Calu3 (cell line): ENCODE data around the gene ATOH8. TPM values are rescaled to one million over a fixed set of nuclear protein-coding genes. Genes with fewer than 3 reads are reported as not detected.

Experiments
- BruUV-seq: library from RNA; stranded (reverse); fragments of 400-500 nt; replicated peaks from 2 replicates; lab custom pipeline; 2021; lab: Mats Ljungman, UMichigan
- CTCF ChIA-PET: fragments of 300-600 bp; sonication (Branson Sonifier 250); formaldehyde crosslinking; loops from one replicate; lab custom pipeline; 2022; ENCODE audit warnings: antibody characterized with exemption; lab: Charles Lee
- DNase-seq: peaks from one replicate; pipeline ENCODE4 v3.0.0; 2022
- H3K27ac Mint-ChIP-seq: one replicate; pipeline ENCODE4 v1.8.0; 2022; ENCODE audit warnings: mixed read lengths; ENCODE audit not compliant: unreplicated experiment
- H3K27me3 Mint-ChIP-seq: one replicate; pipeline ENCODE4 v1.8.0; 2022; ENCODE audit warnings: mixed read lengths; ENCODE audit not compliant: unreplicated experiment
- H3K36me3 Mint-ChIP-seq: one replicate; pipeline ENCODE4 v1.8.0; 2022; ENCODE audit warnings: mild to moderate bottlenecking, moderate library complexity, mixed read lengths; ENCODE audit not compliant: insufficient read depth, unreplicated experiment
- H3K4me1 Mint-ChIP-seq: one replicate; pipeline ENCODE4 v1.8.0; 2022; ENCODE audit warnings: mild to moderate bottlenecking, low read depth, mixed read lengths; ENCODE audit not compliant: unreplicated experiment
- H3K4me3 Mint-ChIP-seq: one replicate; pipeline ENCODE4 v1.8.0; 2022; ENCODE audit warnings: mild to moderate bottlenecking, low read depth, moderate library complexity, mixed read lengths; ENCODE audit not compliant: unreplicated experiment
- H3K9me3 Mint-ChIP-seq: one replicate; pipeline ENCODE4 v1.8.0; 2022; ENCODE audit warnings: low read depth, mixed read lengths; ENCODE audit not compliant: unreplicated experiment
- CTCF ChIP-seq: fragments of 200-600 bp; IDR thresholded peaks from one replicate; pipeline ENCODE4 v1.8.0; 2022; ENCODE audit warnings: antibody characterized with exemption; ENCODE audit not compliant: unreplicated experiment
- intact Hi-C: fragments of 100-400 bp; cut with micrococcal nuclease; formaldehyde crosslinking; loops from one replicate; pipeline ENCODE4 v1.10.0; 2022; ENCODE audit not compliant: unreplicated experiment
- total RNA-seq: library from RNA; stranded (reverse); gene quantifications from 2 replicates; pipeline ENCODE4 v1.2.3, GENCODE V29; 2022

The ATOH8 gene
- total RNA-seq, 1 experiment from 2014 or later = 0.19 TPM

DNA sequence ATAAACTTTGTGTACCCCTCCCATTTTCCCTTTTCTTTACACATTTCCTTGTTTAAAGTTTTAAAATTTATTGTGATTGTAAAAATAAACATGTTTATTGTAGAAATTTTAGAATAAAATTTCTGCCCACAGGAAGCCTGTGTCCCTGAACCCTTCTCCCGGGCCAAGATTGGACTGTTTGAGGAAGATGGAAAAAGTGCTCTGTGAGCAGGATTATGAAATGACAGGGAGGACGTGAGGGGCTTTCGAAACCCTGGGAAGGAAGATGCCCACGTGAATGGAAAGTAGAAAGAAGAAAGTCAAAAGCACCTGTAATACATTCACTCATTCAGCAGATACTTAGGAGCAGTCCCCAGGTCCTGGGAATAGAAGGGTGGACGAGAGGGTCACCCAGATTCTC, 25.4 kb upstream of the ATOH8 start:
- no peaks in the 10 kb centered on the region for H3K9me3 Mint-ChIP-seq
- intact Hi-C loops = loop anchor here (10.0 kb wide), 1 partner anchor 356 kb away; no protein-coding TSS in a partner anchor
- H3K27me3 Mint-ChIP-seq = peaks cover 43% of the 10 kb centered on the region

DNA sequence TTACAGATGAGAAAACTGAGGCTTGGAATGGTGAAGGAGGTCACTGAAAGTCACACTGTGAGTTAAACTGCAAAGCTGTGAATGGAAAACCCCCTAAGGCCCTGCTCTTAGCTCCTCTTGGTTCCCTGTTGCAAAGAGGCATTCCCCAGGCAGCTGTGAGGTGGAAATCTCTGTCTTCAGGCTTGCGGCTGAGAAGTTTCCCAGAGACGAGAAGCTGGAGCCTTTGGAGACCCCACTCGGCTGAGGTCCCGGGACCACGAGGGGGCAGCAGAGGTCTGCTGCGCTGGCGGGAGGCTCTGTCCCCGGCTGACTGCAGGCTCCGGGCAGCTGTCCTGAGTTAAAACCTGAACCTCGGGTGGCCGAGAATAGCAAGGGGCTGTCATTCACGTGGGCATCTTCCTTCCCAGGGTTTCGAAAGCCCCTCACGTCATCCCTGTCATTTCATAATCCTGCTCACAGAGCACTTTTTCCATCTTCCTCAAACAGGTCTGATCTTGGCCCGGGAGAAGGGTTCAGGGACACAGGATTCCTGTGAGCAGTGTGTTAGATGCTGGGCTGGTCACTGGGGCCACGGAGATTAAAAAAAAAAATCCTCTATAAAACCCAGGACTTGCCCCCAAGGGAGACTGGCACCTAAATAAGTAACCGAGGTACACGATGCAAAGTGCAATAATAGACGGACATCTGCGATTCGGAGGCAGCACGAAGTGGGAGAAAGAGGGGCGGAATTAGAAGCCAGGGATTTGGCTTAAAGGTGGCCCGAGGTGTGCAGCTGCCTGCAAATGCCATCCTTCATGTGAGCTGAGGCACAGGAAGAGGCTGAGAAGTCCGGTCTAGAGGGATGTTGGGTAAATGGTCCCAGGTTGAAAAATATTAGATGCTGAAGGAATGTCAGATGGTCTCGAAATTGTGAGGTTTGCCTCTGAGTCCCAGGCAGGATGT, 24.6 kb upstream of the ATOH8 start:
- peak; percentile 94 for TF ChIP-seq CTCF
- peaks cover 5% of the 10 kb centered on the region for H3K4me1 Mint-ChIP-seq
- intact Hi-C loops = loop anchor here (1.0 to 10.0 kb wide), 2 partner anchors 85 to 356 kb away; no protein-coding TSS in a partner anchor
- no peak overlapping the region for H3K27ac Mint-ChIP-seq
- no peaks in the 10 kb centered on the region for H3K36me3 Mint-ChIP-seq
- no peaks in the 10 kb centered on the region for H3K9me3 Mint-ChIP-seq
- peaks cover 35% of the 10 kb centered on the region for H3K27me3 Mint-ChIP-seq
- H3K4me3 Mint-ChIP-seq = no peak overlapping the region
- CTCF ChIA-PET = interaction anchor here (0.6 to 2.3 kb wide), 13 partner anchors 13 to 98 kb away, joined by 3 to 28 read pairs (median 4); no protein-coding TSS in a partner anchor
- BruUV-seq = no TSS peak
- DNase-seq = peak; percentile 94

More for the DNA sequence above, 25.4 kb upstream of the ATOH8 start:
- BruUV-seq = no TSS peak
- Mint-ChIP-seq H3K4me1 (peaks cover 5% of the 10 kb centered on the region), H3K4me3 (no peak overlapping the region), H3K27ac (no peak overlapping the region), H3K36me3 (no peaks in the 10 kb centered on the region)
- TF ChIP-seq CTCF = no peak
- CTCF ChIA-PET = interaction anchor here (0.6 to 2.3 kb wide), 10 partner anchors 14 to 96 kb away, joined by 3 to 28 read pairs (median 5); no protein-coding TSS in a partner anchor
- DNase-seq = no peak

DNA sequence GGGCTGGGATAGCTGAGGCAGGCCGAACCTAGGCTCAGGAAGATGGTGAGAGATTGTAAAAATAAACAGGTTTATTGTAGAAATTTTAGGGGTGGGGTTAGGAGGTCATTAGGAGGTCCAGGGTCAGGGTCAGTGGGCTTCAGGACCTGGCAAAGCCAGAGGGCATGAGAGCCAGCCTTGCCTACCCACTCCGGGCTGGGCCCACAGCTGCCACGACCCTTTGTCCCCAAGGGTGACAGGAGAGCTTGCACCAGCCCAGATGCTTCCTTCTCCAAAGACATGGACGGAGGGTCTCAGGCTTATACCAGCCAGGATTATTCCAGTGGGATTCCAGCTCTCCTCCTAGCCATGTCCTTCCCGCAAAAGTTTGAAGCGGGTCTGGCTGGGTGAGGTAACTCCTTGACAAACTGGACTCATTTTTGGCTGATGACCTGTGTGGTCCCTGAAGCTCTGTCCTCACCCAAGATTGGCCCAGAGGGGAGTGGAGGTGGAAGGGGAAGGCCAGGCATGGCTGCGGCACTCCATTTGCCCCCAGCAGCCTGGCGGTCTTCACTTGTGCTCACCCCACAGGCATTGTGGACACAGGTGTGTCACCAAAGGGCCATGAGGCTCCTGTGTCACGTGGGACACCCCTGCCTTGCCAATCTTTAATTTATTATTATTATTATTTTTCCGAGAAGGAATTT, 23.8 kb upstream of the ATOH8 start:
- TF ChIP-seq CTCF = no peak
- H3K27me3 Mint-ChIP-seq = peaks cover 26% of the 10 kb centered on the region
- BruUV-seq = no TSS peak
- intact Hi-C loops = loop anchor here (1.0 to 10.0 kb wide), 2 partner anchors 84 to 355 kb away; no protein-coding TSS in a partner anchor
- H3K9me3 Mint-ChIP-seq = no peaks in the 10 kb centered on the region
- DNase-seq = no peak
- H3K4me3 Mint-ChIP-seq = no peak overlapping the region
- no peaks in the 10 kb centered on the region for H3K36me3 Mint-ChIP-seq
- peaks cover 5% of the 10 kb centered on the region for H3K4me1 Mint-ChIP-seq
- no peak overlapping the region for H3K27ac Mint-ChIP-seq
- CTCF ChIA-PET = interaction anchor here (0.6 to 2.3 kb wide), 3 partner anchors 42 to 276 kb away, joined by 3 to 28 read pairs (median 3); no protein-coding TSS in a partner anchor

DNA sequence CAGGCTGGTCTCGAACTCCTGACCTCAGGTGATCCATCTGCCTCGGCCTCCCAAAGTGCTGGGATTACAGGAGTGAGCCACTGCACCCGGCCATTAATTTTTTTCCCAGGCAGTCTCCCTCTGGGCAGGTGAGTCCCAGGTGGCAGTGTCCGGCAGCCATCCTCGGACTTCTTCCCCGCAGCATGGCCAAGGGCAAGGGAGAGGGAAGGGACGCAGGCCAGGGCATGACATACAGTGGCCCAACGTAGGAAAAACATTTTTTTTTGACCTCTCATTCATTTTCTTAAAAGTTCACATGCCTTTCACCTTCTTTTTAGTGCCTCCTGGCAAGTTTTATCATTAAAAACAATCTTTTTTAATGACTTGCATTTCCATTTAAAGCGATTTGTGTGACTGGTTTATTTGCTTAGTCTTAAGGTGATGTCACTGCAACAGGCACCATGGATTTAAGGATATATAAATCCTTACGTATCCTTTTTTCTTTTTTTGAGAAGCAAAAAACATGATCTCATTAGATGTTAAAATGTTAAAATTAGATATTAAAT, 23.0 kb upstream of the ATOH8 start:
- no peak for DNase-seq
- intact Hi-C loops = no loop called here
- TF ChIP-seq CTCF = no peak
- Mint-ChIP-seq H3K4me3 (no peak overlapping the region), H3K4me1 (peaks cover 5% of the 10 kb centered on the region), H3K36me3 (no peaks in the 10 kb centered on the region), H3K9me3 (no peaks in the 10 kb centered on the region), H3K27me3 (peaks cover 18% of the 10 kb centered on the region), H3K27ac (no peak overlapping the region)
- CTCF ChIA-PET = interaction anchor here (2.3 kb wide), 1 partner anchor 83 kb away, joined by 28 read pairs; no protein-coding TSS in a partner anchor
- no TSS peak for BruUV-seq
